ENCODE results near the gene UBE2L6.
"Not testable (repeated sequence)": the region's sequence is repeated elsewhere in the genome, so short reads cannot be mapped to it uniquely, and the experiment has no call there.

UBE2L6 gene

DNA sequence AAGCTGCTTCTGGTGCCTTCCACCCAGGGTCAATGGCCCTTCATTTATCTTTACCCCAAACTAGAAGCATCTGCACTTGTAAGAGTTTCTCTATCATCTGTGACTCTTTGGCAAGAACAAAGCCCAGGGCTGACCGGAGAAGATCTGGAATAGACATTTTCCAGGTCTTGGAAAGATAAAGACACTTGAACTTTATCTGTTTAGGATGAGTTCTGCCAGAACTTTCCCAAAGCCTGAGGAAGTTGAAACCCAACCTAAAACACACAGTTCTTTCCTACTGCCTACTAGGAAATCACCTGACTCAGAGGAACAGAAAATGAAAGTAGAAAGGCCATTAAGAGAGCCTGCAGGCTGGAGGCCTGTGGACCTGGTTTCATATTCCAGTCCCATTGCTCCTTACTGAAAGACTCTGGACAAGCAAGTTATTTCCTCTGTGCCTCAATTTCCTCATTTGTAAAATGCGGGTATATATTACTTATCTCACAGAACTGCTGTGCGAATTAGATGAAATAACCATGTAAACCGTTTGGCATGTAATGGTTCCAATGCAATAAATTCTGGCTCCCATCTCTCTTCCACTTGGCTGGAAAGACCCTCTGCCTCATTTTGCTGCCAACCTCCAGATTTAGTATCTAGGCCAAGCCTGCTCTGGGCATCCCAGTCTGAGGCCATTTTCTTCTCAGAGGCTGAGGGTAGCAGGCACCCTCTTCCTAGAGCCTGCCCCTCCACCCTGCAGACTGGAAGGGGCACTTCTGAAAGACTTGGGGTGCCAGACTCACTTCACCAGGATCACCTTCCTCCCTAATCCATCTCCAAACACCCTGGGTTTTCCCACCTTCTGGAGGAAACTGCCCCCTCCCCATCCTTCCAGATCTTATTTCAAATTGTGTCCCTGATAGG lies 1.2 kb downstream of the UBE2L6 start:
- no peak for DNase-seq

DNA sequence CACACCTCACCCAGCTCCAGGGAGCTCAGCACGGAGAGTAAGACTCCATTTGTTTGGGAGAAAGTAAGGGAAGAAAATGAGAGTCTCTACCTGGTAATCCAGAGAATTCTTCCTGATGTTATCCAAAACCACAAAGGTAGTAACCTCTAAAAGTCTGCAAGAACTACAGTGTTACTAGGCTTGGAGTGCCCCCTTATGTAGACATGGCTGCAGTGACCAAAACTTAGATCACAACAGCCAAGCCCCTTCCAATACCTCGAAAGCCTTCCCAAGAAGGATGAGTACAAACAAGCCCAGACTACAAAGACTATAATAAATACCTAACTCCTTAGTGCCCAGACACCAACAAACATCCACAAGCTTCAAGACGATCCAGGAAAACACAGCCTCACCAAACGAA lies 4.9 kb downstream of the UBE2L6 start:
- DNase-seq = no peak

DNA sequence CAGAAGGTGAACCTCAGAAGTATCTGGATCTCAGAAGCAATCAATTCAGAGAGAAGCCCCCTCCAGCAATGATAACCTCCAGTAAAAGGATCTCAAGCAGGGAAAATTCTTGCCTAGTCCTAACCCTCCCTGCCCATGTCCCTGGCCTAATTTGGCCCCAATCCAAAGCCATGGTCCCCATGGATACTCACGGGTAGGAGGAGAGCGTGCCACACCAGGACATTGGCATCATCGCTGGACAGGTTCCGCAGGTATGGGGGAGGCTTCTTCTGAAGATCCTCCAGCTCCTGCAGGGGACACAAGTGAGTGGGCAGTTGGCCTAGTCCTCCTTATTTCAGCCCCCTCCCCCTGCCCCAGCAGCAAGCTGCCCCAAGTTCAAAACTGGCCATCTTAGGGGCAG lies 7.3 kb downstream of the UBE2L6 start:
- no peak for DNase-seq

DNA sequence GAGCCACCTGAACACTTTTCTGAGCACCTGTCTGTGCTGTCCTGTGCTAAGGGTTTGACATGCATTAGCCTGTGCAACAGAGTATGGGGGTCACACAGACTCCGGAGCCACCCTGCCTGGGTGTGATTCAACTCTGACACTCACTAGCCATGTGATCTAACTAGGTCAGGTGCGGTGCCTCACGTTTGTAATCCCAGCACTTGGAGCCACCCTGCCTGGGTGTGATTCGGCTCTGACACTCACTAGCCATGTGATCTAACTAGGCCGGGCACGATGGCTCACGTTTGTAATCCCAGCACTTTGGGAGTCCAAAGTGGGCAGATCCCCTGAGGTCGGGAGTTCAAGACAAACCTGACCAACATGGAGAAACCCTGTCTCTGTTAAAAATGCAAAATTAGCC lies 11.4 kb downstream of the UBE2L6 start:
- no peak for DNase-seq

DNA sequence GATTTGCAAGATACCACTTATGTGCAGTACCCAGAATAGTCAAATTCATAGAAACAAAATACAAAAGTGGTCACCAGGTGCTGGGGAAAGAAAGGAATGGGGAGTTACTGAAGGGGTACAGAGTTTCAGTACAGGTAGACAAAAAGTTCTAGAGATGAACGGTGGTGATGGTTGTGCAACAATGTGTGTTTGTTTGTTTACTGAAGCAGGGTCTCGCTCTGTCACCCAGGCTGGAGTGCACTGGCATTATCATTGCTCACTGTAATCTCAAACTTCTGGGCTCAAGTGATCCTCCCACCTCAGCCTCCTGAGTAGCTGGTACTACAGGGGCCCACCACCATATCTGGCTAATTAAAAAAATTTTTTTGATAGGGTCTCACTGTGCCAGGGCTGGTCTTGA lies 12.1 kb downstream of the UBE2L6 start:
- no peak for DNase-seq

DNA sequence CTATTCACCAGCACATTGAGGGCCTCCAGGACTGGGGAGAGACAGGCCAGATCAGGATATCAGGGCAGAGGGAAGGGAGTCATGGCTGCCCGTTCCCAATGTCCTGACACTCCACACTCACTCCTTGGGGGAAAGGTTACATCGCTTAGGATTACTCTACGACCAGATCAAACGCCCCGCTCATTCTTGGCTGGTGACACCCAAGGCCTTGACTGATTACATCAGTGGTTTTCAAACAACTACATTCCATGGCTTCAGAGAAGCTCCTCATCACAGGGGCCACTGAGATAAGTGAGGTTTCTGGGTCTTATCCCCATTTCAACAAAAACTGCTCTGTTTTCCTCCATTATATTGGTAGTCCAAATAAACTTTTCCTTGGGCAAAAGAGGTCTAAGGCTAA lies 15.0 kb downstream of the UBE2L6 start:
- DNase-seq = no peak

DNA sequence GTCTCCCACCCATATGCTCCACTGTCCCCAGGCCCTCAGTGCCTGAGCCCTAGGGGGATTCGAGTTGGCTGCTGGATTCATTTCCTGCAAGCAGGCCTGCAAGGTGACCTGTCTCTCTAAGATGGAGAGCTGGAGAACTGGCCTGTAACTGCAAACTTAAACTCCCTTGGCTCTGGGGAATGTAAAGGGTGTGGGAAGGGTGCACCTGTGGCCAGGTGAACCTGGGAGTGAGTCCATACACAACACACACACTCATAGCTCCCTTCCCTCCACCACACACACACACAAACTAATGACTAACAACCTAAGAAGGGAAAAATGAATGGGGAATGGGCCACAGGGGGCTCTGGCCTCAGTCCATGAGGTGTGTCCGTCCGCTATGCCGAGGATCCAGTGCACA lies 15.5 kb downstream of the UBE2L6 start:
- DNase-seq = no peak

DNA sequence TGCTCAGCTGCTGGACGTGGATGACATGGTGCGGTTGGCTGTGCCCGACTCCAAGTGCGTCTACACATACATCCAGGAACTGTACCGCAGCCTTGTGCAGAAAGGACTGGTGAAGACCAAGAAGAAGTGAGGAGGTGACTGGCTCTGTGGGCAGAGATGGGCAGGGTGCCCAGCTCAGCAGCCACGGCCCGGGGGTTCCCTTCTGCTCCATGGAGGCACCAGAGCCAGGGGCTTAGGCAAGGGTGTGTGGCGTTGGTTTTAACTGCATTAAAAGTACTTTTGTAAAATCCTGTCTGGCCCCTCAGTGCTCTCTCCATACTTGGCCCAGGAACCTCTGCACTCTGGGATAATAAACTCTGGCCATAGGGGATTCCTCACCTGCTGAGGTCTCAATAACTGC lies 17.5 kb downstream of the UBE2L6 start:
- DNase-seq = no peak

DNA sequence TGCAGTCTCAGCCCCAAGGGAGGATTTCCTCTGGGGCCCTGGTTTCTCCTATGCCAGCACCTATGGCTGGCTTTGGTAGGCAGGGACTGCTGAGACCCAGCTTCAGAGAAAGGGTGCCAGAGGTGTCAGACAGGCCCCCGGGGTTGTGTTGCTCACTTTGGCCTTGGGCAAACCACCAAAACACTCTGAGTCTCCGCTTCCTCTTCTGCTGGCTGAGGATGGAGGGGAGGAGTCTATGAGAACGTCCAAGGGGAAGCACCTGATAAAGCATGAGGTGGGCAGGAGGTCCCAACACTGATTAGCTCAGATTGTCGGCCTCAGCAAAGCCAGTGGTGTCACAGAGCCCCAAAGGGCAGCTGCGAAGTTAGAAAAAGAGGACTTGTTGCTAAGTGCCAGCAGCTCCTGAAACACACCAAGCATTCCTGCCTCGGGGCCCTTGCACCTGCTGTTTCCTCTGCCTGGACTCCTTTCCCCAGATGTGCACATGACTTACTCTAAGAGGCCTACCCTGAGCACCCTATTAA lies 19.6 kb downstream of the UBE2L6 start:
- no peak for DNase-seq

DNA sequence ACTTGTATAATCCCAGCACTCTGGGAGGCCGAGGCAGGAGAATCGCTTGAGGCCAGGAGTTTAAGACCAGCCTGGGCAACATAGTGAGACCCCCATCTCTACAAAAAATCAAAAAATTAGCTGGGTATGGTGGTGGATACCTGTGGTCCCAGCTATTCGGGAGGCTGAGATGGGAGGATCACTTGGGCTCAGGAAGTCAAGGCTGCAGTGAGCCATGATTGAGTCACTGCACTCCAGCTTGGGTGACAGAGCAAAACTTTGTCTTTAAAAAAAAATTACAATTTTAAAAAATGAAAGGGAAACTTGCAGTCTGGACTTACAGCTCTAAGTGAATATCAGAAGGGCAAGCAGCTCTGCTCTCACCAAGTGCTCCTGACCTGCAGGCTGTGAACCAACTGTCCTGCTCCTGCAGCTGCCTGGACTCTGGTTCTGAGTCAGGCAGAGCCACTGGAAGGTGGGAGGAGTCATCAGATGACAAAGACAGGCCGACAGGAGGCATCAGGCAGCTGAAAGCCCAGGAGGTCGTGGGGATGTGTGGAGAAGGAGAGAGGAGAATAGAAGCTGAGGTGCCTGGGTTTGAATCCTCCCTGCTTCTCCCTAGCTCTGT lies 20.5 kb downstream of the UBE2L6 start:
- DNase-seq = no peak

DNA sequence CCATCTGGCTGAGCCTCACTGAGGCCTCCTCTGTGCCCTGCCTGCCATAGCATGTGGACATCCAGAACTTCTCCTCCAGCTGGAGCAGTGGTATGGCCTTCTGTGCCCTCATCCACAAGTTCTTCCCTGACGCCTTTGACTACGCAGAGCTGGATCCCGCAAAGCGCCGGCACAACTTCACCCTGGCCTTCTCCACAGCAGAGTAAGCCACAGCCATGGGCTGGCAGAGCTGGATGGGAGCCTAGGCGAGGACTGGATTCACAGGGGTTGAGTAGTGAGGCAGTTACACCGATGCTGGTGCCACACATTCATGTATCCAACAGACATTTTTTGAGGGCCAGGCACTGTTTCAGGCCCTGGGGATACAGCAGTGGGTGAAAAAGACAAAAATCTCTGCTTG lies 21.0 kb downstream of the UBE2L6 start:
- no peak for DNase-seq

DNA sequence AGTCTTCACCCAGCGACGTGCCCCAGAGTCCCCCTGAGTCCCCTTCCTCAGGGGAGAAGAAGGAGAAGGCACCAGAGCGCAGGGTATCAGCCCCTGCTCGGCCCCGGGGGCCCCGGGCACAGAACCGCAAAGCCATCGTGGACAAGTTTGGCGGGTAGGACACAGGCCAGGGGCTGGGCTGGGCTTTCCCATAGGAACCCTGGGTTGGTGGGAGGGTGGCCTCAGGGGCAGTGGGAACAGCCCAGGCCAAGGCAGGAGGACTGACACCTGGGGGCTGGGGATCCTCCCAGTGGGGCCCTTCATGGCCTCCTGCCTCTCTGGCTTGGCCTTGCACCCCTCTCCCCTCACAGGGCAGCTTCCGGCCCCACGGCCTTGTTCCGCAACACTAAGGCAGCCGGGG lies 21.6 kb downstream of the UBE2L6 start:
- DNase-seq = no peak

DNA sequence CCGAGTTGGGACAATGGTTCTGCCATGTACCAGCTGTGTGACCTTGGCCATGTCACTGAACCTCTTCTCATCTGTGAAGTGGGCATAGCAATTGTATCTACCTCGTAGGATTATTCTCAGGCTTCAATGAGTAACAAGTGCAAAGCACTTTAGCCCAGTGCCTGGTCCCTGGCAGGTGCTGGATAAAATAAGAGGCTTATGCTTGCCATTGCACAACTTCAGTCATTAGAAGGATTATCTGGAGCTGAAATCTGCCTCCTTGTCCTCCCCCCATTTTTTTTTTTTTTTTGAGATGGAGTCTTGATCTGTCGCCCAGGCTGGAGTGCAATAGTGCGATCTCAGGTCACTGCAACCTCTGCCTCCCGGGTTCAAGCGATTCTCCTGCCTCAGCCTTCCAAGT lies 22.9 kb downstream of the UBE2L6 start:
- no peak for DNase-seq

DNA sequence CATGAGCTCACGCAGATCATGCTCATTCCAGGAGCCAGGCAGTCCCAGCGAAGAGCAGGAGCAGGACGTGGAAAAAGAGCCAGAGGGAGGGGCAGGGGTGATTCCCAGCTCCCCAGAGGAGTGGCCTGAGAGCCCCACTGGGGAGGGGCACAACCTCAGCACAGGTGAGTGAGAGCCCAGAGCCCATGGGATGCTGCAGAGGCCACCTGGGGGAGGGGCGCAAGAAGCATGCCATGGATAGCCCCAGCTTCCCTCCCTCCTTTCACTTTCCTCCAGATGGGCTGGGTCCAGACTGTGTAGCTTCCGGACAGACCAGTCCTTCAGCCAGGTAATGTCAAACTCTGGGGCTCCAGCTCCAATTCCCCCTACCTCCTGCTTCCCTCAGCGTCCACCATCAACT lies 23.9 kb downstream of the UBE2L6 start:
- no peak for DNase-seq

DNA sequence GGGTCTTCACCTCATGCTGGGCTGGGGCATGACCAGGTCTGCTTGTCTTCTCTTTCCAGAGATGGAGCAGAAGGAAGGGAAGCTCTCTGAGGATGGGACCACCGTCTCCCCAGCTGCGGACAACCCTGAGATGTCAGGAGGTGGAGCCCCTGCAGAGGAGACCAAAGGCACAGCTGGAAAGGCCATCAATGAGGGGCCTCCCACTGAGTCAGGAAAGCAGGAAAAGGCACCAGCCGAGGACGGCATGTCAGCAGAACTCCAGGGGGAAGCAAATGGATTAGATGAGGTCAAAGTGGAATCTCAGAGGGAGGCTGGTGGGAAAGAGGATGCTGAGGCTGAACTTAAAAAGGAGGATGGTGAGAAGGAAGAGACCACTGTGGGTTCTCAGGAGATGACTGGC lies 24.9 kb downstream of the UBE2L6 start:
- no peak for DNase-seq

DNA sequence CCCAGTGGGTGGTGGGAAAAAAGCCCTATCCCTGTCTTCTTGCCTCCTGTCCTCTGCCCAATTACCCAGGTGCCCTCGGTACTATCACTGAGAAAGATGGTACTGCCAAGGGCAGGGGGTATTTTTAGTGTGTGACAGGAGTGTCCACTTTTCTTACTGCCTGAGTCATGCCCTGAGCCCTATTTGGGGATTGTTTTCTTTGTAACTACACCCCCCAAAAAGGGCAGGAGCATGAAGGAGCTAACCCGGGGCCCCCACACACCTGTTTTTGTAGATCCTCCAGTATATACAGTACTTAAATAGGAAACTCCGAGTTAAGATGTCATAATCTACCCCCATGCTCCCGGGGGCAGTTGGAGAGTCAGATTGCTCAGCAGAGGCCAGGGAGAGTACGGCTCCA lies 26.3 kb downstream of the UBE2L6 start:
- no peak for DNase-seq

DNA sequence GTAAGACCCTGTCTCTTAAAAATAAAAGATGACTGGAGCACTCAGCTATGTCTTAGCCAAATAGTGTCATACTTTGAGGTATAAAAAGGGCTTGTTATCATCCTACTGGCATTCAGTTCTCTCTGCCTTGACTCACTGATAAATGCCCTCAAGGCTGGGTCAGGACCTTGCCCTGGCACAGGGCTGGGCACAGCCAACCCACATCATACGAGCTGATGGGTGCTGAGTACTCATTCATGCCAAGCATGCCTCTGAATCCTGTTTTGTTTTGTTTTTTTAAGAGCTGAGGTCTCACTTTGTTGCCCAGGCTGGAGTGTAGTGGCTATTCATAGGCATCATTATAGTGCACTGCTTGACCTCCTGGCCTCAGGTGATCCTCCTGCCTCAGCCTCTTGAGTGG lies 28.1 kb downstream of the UBE2L6 start:
- no peak for DNase-seq

DNA sequence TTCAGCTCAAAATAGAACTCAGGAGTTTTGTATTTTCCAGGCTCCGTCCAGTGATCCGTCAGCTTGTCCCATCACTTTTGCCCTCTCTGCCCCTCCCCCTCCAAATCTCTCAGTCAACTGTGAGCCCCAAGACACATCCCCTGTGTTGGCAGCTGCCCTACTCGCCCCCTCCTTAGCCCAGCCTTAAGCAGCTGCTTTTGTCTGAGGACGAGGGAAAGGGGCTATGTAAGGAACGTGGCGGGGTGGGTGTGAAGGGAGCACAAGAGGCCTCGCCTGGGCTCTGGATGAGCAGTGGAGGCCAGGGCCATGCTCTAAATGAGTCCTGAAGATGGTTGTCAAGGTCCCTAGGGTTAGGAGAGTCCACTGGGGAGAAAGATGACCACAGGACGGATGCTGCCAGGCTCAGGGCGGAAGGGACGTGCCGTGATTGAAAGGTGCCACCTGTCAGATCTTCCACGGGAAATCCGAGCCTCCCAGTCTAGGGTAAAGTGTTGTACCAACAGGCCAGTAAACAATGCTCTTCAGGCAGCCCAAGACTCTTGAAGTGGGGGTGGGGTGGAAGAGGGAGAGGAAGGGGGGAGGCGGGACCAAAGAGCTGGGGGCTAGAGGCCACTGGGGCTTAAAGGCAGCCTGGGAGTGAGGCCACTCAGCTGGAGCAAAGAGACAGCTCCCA lies 30.4 kb downstream of the UBE2L6 start, which contains the start of gene SMTNL1:
Gene SMTNL1, plus strand, starts transcription at position 649 of the 673 bp plus-strand sequence. CDS start 5,048 bp downstream, outside the sequence.
- no peak for DNase-seq

DNA sequence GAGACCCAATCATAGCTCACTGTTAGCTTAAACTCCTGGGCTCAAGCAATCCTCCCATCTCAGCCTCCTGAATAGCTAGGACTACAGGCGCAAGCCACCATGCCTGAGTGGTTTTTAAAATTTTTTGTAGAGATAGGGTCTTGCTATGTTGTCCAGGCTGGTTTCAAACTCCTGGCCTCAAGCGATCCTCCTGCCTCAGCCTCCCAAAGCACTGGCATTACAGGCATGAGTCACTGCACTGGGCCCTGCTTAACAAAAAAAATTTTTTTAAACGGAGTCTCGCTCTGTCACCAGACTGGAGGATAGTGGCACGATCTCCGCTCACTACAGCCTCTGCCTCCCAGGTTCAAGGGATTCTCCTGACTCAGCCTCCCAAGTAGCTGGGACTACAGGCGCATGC lies 33.0 kb downstream of the UBE2L6 start:
- not testable (repeated sequence) for DNase-seq

DNA sequence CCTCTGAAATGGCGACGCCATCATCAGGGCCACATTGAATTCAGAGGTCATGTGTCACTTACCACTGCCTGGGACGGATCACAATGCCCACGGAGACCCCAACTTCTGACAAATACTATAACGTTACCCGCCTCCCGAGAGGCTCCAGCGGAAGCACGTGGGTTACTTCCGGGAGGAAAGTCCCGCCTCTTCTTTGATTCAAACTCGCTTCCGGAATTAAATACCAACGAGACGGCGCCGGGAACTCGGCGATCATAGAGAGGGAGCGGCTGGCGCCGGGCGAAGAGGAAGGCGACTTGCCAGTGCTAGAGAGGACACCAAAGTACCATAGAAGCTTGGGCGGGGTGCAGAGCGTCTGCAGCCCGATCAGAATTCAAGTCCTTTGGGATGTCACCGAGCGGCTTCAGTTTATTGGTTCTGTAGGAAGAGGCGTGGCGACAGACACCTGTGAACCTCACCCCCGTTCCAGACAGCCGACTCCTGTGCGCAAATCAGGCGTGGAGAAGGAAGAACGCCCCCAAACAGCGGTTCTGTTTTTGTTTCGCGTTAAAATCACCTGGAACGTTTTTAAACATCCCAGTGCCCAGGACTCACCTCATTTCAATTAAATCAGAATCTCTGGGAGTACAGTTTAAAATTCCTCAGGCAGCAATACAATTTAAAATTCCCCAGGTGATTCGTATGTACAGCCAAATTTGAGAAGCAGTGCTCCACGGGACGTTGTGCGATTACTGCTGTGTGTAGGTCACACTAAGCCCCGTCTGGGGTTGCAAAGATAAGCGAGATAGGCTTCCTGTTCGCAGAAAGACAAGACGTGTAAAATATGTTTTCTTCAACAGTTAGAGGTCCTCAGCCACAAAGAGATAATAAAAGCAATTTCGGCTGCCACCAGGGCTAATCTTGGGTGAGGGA lies 36.6 kb downstream of the UBE2L6 start, which contains the start of gene TIMM10:
Gene TIMM10, minus strand, starts transcription at position 159 of the 912 bp plus-strand sequence. CDS start 565 bp downstream, outside the sequence.
- DNase-seq = peak; percentile 99

DNA sequence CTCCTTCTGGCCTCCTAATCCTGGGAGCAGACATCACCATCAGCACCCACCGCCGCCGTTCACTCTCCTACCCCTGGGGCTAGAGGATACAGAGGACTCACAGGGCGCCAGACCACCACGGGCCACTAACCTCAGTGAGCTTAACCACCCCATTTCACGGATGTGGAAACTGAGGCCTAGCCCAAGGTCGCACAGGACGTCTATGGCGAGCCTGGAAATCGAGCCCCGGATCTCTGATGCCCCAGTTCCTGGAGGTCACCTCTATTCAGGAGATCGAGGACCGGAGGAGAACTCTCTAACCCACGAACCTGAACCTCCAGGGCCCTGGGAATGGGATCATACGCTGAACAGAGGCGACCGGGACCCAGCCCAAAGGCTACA lies 37.3 kb downstream of the UBE2L6 start:
- no peak for DNase-seq

DNA sequence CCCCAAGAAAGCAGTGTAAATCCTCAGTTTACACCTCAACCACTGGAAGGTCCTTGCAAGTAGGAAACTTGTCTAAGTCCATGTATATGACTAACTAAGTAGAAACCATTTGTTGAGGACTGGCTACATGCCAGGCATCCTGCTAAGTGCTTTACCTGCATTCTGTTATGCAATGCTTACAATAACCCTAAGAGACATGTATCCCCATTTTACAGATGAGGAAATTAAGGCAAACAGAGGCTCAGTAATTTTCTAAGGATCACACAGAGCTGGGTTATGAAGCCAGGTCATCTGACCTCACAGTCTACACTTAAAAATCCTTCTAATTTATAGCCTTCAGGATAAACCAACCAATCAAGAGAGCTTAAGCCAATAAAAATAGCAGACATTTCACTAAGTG lies 38.5 kb downstream of the UBE2L6 start:
- DNase-seq = no peak

Measured in NCI-H1930 (cell line).